Kidney (tissue), 14 donors: Measurements from ENCODE around the gene ZNF280B. TPM values are rescaled to one million over a fixed set of nuclear protein-coding genes. Genes with fewer than 3 reads are reported as not detected.

ENCODE experiments used
- DNase-seq, 5 donors: peaks; one replicate each; pipeline ENCODE4 v3.0.0-alpha.2; 2013 to 2020
- FAIRE-seq: peaks from 2 replicates; lab custom pipeline; 2012; peaks lifted over from hg19 to GRCh38; lab: Jason Lieb, UNC
- H3K27ac ChIP-seq, 2 donors: one replicate each; pipeline ENCODE4 v1.7.0; 2013; ENCODE audit warnings: low read depth in 2 of 2, low read length in 2 of 2, inconsistent platforms in 1 of 2
- H3K27me3 ChIP-seq: one replicate; pipeline ENCODE4 v1.7.1; 2013; ENCODE audit warnings: low read length, inconsistent platforms; ENCODE audit not compliant: control insufficient read depth, insufficient read depth
- H3K36me3 ChIP-seq, 3 donors: one replicate each; pipeline versions ENCODE4 v1.7.0 to v1.7.1; 2013; ENCODE audit warnings: low read length in 3 of 3, control low read depth in 1 of 3, inconsistent platforms in 1 of 3; ENCODE audit not compliant: insufficient read depth in 3 of 3, control insufficient read depth in 2 of 3
- H3K4me1 ChIP-seq, 3 donors: one replicate each; pipeline versions ENCODE4 v1.7.0 to v1.7.1; 2013; ENCODE audit warnings: low read length in 3 of 3, inconsistent platforms in 1 of 3, low read depth in 1 of 3; ENCODE audit not compliant: control insufficient read depth in 2 of 3, insufficient read depth in 2 of 3
- H3K4me3 ChIP-seq, 3 donors: one replicate each; pipeline versions ENCODE4 v1.7.0 to v1.8.1; 2013; ENCODE audit warnings: low read length in 3 of 3, control low read depth in 1 of 3, inconsistent platforms in 1 of 3
- H3K9ac ChIP-seq, 3 donors: one replicate each; pipeline versions ENCODE4 v1.7.0 to v1.7.1; 2013; ENCODE audit warnings: low read length in 3 of 3, control low read depth in 1 of 3, inconsistent platforms in 1 of 3
- H3K9me3 ChIP-seq, 3 donors: one replicate each; pipeline versions ENCODE4 v1.7.0 to v1.7.1; 2013; ENCODE audit warnings: low read length in 3 of 3, control low read depth in 1 of 3, inconsistent platforms in 1 of 3; ENCODE audit not compliant: control insufficient read depth in 2 of 3, insufficient read depth in 1 of 3
- intact Hi-C: fragments of 100-400 bp; cut with DNase I; formaldehyde crosslinking; loops from one replicate; pipeline ENCODE4 v1.11.1; 2022
- polyA plus RNA-seq: library from polyadenylated mRNA; stranded (reverse); fragments of 350-450 nt; fragmentation: Illumina TruSeq; extraction: RNeasy Lipid Tissue Mini Kit (QIAGEN cat#74804); gene quantifications from one replicate; pipeline ENCODE4 v1.2.3, GENCODE V29; 2014; ENCODE audit warnings: low read depth, low replicate concordance; ENCODE audit not compliant: insufficient read depth
- total RNA-seq: library from RNA; stranded (reverse); fragmentation: NEBNext Ultra II Directional; extraction: Animal tissue kit (Norgen Biotek cat#: 25700); gene quantifications from one replicate; pipeline ENCODE4 v1.2.1, GENCODE V29; 2021
- TF ChIP-seq, protein P1 (sequence below): IDR thresholded peaks from 3 replicates; pipeline ENCODE4 v1.5.1; 2012; ENCODE audit warnings: mild to moderate bottlenecking, moderate library complexity, borderline replicate concordance; ENCODE audit not compliant: insufficient read depth; ENCODE audit errors: extremely low read depth
- donor health status: control.
- donor health status: control.
- donor health status: control.
- donor health status: control.
- donor health status: control.
- donor health status: DM: yes; HTN: yes; CAD: no.
- donor health status: Normal renal cell carcinoma (clear cell type).

ZNF280B gene
- total and polyA plus RNA-seq, 2 donors from 2014 or later = 0.26 to 1.0 TPM

DNA sequence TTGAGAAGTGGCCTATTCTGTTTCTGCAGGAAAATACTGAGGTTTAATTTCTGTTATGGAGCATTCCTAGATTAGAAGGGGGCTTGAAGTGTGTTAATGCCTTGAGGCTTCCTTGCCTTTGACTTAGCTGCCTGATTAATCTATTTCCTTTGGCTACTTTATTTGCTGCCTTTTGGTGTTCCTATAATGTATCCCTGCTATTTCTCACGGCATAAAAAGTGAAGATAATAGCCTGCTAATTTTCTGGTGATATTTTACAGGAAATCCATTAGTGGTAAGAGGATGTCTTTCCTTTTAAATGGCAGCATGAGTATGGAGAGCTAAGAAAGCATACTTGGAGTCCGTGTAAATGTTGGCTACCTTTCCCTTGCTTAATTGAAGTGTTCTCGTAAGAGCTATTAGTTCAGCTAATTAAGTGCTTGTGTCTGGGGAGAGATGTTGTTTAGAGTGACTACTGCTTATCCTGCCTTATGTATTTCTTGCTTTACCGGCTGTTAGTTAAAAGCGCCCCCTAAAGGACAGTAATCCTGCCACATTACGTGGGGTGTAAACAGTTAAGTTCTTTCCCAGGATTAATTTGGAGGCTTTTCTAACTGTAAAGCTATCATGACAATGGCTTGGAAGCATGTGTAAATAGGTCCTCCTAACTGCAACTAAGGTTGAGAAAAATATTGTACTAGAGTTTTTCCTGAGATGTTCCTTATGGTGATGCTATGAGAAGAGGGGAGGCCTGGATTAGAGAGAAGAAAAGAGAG lies 45.6 kb downstream of the ZNF280B start:
- H3K9ac ChIP-seq = no peak overlapping the region
- FAIRE-seq = no peak
- H3K27me3 ChIP-seq = no peaks in the 10 kb centered on the region
- H3K27ac ChIP-seq = no peak overlapping the region
- H3K36me3 ChIP-seq = no peaks in the 10 kb centered on the region
- TF ChIP-seq, protein P1, sequence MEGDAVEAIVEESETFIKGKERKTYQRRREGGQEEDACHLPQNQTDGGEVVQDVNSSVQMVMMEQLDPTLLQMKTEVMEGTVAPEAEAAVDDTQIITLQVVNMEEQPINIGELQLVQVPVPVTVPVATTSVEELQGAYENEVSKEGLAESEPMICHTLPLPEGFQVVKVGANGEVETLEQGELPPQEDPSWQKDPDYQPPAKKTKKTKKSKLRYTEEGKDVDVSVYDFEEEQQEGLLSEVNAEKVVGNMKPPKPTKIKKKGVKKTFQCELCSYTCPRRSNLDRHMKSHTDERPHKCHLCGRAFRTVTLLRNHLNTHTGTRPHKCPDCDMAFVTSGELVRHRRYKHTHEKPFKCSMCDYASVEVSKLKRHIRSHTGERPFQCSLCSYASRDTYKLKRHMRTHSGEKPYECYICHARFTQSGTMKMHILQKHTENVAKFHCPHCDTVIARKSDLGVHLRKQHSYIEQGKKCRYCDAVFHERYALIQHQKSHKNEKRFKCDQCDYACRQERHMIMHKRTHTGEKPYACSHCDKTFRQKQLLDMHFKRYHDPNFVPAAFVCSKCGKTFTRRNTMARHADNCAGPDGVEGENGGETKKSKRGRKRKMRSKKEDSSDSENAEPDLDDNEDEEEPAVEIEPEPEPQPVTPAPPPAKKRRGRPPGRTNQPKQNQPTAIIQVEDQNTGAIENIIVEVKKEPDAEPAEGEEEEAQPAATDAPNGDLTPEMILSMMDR = no peak
- no peak overlapping the region for H3K4me3 ChIP-seq
- intact Hi-C loops = no loop called here
- no peaks in the 10 kb centered on the region for H3K4me1 ChIP-seq
- no peak for DNase-seq
- H3K9me3 ChIP-seq = peaks cover 0 to 22% (median 2%) of the 10 kb centered on the region in 3 donors

DNA sequence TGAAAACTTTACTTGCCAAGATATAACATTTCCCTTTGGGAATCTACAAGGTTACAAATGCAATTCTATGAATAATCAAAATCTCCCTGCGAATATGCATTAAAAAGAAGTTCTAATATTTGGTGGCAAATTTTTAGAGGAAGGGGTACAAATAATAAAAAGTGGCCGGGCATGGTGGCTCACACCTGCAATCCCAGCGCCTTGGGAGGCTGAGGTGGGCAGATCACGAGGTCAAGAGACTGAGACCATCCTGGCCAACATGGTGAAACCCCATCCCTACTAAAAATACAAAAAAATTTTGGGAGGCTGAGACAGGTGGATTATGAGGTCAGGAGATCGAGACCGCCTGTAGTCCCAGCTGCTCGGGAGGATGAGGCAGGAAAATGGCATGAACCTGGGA lies 47.0 kb downstream of the ZNF280B start:
- H3K4me3 ChIP-seq = no peak overlapping the region
- no peak for FAIRE-seq
- H3K9me3 ChIP-seq = peaks cover 0 to 28% (median 2%) of the 10 kb centered on the region in 3 donors
- intact Hi-C loops = no loop called here
- H3K27ac ChIP-seq = no peak overlapping the region
- H3K4me1 ChIP-seq = no peaks in the 10 kb centered on the region
- no peaks in the 10 kb centered on the region for H3K27me3 ChIP-seq
- DNase-seq = no peak
- H3K9ac ChIP-seq = no peak overlapping the region
- no peaks in the 10 kb centered on the region for H3K36me3 ChIP-seq
- TF ChIP-seq, protein P1 = no peak

DNA sequence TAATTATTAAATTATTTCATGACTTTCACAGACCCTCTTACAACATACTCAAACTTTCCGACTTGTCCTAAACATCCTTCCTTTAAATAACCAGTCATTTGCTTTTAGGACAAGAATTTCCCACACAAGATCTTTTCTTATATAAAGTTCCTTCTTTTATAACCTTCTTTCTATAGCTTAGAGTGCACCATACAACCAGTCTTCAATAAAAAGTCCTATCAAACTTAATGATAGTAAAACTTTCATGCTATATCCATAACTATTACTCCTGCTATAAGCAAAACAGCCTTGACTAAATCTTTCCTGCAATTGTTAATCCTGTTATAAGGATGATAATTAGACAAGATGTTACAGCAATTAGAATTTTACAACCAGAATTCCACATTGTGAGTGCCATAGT lies 47.4 kb downstream of the ZNF280B start:
- DNase-seq = no peak
- Histone ChIP-seq H3K4me3 (no peak overlapping the region), H3K27ac (no peak overlapping the region), H3K4me1 (no peaks in the 10 kb centered on the region), H3K9ac (no peak overlapping the region), H3K36me3 (no peaks in the 10 kb centered on the region), H3K27me3 (no peaks in the 10 kb centered on the region), H3K9me3 (peaks cover 0 to 28% (median 2%) of the 10 kb centered on the region in 3 donors)
- intact Hi-C loops = no loop called here
- FAIRE-seq = no peak
- TF ChIP-seq, protein P1 = no peak
